ENCODE results near the gene RHOBTB1.
"Not testable (repeated sequence)": the region's sequence is repeated elsewhere in the genome, so short reads cannot be mapped to it uniquely, and the experiment has no call there.

DNA sequence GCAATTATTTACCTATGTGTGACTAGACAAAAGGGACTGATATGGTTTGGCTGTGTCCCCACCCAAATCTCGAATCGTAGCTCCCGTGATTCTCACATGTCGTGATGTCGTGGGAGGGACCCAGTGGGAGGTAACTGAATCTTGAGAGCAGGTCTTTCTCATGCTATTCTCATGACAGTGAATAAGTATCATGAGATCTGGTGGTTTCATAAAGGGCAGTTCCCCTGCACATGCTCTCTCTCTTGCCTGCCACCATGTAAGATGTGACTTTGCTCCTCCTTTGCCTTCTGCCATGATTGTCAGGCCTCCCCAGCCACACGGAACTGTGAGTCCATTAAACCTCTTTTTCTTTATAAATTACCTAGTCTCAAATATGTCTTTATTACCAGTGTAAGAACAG is 37.2 kb downstream of the RHOBTB1 start:
- TF ChIP-seq POLR2AphosphoS5 (IDR thresholded peaks at IDR 0.05), result not testable (repeated sequence)
- TF ChIP-seq, protein P1, sequence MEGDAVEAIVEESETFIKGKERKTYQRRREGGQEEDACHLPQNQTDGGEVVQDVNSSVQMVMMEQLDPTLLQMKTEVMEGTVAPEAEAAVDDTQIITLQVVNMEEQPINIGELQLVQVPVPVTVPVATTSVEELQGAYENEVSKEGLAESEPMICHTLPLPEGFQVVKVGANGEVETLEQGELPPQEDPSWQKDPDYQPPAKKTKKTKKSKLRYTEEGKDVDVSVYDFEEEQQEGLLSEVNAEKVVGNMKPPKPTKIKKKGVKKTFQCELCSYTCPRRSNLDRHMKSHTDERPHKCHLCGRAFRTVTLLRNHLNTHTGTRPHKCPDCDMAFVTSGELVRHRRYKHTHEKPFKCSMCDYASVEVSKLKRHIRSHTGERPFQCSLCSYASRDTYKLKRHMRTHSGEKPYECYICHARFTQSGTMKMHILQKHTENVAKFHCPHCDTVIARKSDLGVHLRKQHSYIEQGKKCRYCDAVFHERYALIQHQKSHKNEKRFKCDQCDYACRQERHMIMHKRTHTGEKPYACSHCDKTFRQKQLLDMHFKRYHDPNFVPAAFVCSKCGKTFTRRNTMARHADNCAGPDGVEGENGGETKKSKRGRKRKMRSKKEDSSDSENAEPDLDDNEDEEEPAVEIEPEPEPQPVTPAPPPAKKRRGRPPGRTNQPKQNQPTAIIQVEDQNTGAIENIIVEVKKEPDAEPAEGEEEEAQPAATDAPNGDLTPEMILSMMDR (IDR thresholded peaks at IDR 0.05), result not testable (repeated sequence)

Data from upper lobe of left lung (tissue), 4 donors.